IMR-90 (cell line): Measurements from ENCODE around the gene SEMA3G. TPM values are rescaled to one million over a fixed set of nuclear protein-coding genes. Genes with fewer than 3 reads are reported as not detected.

Source experiments
- ATAC-seq: fragments of 200-7000 bp; cut with Tn5 transposase; 2 replicates; pipeline ENCODE4 v1.9.1; 2020; ENCODE audit warnings: low read depth, mild to moderate bottlenecking, moderate library complexity
- BruUV-seq: library from RNA; stranded (reverse); fragments of 400-500 nt; replicated peaks from 2 replicates; lab custom pipeline; 2021; lab: Mats Ljungman, UMichigan
- CTCF ChIA-PET: fragments of 300-600 bp; formaldehyde crosslinking; extraction: SDS; loops from one replicate; lab custom pipeline; 2021; ENCODE audit warnings: antibody characterized with exemption; lab: Yijun Ruan, JAX
- POLR2A ChIA-PET: fragments of 300-600 bp; sonication (Branson Sonifier 250); formaldehyde crosslinking; loops from one replicate; lab custom pipeline; 2022; ENCODE audit warnings: antibody characterized with exemption; ENCODE audit not compliant: unreplicated experiment; lab: Charles Lee
- DNase-seq: peaks from one replicate; pipeline ENCODE4 v3.0.0; 2013
- H2AFZ ChIP-seq: replicated peaks from 2 replicates; pipeline ENCODE3; 2013; ENCODE audit warnings: low read length, mild to moderate bottlenecking; ENCODE audit not compliant: poor library complexity
- H2AK5ac ChIP-seq: 2 replicates; pipeline ENCODE4 v1.6.1; 2013; ENCODE audit warnings: low read depth, low read length, inconsistent platforms
- H2AK9ac ChIP-seq: replicated peaks from 2 replicates; pipeline ENCODE3; 2013; ENCODE audit warnings: mild to moderate bottlenecking, low read depth, low read length, moderate library complexity; ENCODE audit not compliant: poor library complexity
- H2BK120ac ChIP-seq: 2 replicates; pipeline ENCODE4 v1.6.1; 2013; ENCODE audit warnings: low read depth, low read length, inconsistent platforms
- H2BK15ac ChIP-seq: 3 replicates; pipeline ENCODE4 v1.6.1; 2013; ENCODE audit warnings: low read depth, low read length, inconsistent platforms
- H2BK20ac ChIP-seq: 2 replicates; pipeline ENCODE4 v1.6.1; 2013; ENCODE audit warnings: low read depth, mild to moderate bottlenecking, inconsistent platforms, low read length, moderate library complexity
- H2BK5ac ChIP-seq: 2 replicates; pipeline ENCODE4 v1.6.1; 2013; ENCODE audit warnings: mild to moderate bottlenecking, low read depth, low read length, inconsistent platforms; ENCODE audit not compliant: poor library complexity, severe bottlenecking
- H3K14ac ChIP-seq: replicated peaks from 2 replicates; pipeline ENCODE4 v1.6.1; 2013; ENCODE audit warnings: low read depth, low read length, inconsistent platforms
- H3K18ac ChIP-seq: 2 replicates; pipeline ENCODE4 v1.6.1; 2013; ENCODE audit warnings: low read depth, low read length, control low read depth
- H3K23ac ChIP-seq: 2 replicates; pipeline ENCODE4 v1.6.1; 2013; ENCODE audit warnings: low read depth, low read length, inconsistent platforms
- H3K27ac ChIP-seq: 2 replicates; pipeline ENCODE4 v1.5.1; 2013; ENCODE audit warnings: mild to moderate bottlenecking, control low read depth, low read length; ENCODE audit not compliant: insufficient read depth
- H3K27me3 ChIP-seq: 2 replicates; pipeline ENCODE4 v1.6.1; 2013; ENCODE audit warnings: low read length; ENCODE audit not compliant: control insufficient read depth, insufficient read depth
- H3K36me3 ChIP-seq: 2 replicates; pipeline ENCODE4 v1.6.1; 2013; ENCODE audit warnings: low read length, mixed read lengths; ENCODE audit not compliant: control insufficient read depth, insufficient read depth
- H3K4ac ChIP-seq: 2 replicates; pipeline ENCODE4 v1.6.1; 2013; ENCODE audit warnings: low read depth, low read length, inconsistent platforms
- H3K4me1 ChIP-seq: 2 replicates; pipeline ENCODE4 v1.6.1; 2013; ENCODE audit warnings: low read length, mixed read lengths; ENCODE audit not compliant: control insufficient read depth, insufficient read depth
- H3K4me2 ChIP-seq: 2 replicates; pipeline ENCODE4 v1.6.1; 2013; ENCODE audit warnings: low read depth, mild to moderate bottlenecking, control low read depth, low read length, moderate library complexity
- H3K4me3 ChIP-seq: 2 replicates; pipeline ENCODE4 v1.5.1; 2013; ENCODE audit warnings: low read depth, mild to moderate bottlenecking, control low read depth, low read length, moderate library complexity; ENCODE audit not compliant: insufficient read depth
- H3K56ac ChIP-seq: 2 replicates; pipeline ENCODE4 v1.6.1; 2013; ENCODE audit warnings: low read length, inconsistent platforms; ENCODE audit not compliant: insufficient read depth; ENCODE audit errors: extremely low read depth
- H3K79me1 ChIP-seq, 2 experiments: 2 replicates each; pipeline ENCODE4 v1.6.1; 2013; ENCODE audit warnings: low read length in 2 of 2, inconsistent platforms in 1 of 2, low read depth in 1 of 2
- H3K9ac ChIP-seq: 2 replicates; pipeline ENCODE4 v1.6.1; 2013; ENCODE audit warnings: low read depth, low read length, control low read depth
- H3K9me1 ChIP-seq: 2 replicates; pipeline ENCODE4 v1.6.1; 2013; ENCODE audit warnings: low read length, inconsistent platforms; ENCODE audit not compliant: insufficient read depth
- H3K9me3 ChIP-seq: 2 replicates; pipeline ENCODE4 v1.6.1; 2013; ENCODE audit warnings: low read length; ENCODE audit not compliant: control insufficient read depth, insufficient read depth
- H4K20me1 ChIP-seq: 2 replicates; pipeline ENCODE4 v1.6.1; 2013; ENCODE audit warnings: low read length, inconsistent platforms; ENCODE audit not compliant: insufficient read depth
- H4K5ac ChIP-seq: 2 replicates; pipeline ENCODE4 v1.6.1; 2013; ENCODE audit warnings: mild to moderate bottlenecking, low read depth, low read length, control low read depth
- H4K8ac ChIP-seq, 2 experiments: 2 replicates each; pipeline ENCODE4 v1.6.1; 2013; ENCODE audit warnings: low read depth in 2 of 2, low read length in 2 of 2, control low read depth in 1 of 2, inconsistent platforms in 1 of 2
- H4K91ac ChIP-seq: 2 replicates; pipeline ENCODE4 v1.6.1; 2013; ENCODE audit warnings: low read depth, low read length, inconsistent platforms; ENCODE audit not compliant: insufficient read depth
- BHLHE40 ChIP-seq: fragments of 150-350 bp; IDR thresholded peaks from 2 replicates; pipeline ENCODE4 v1.6.1; 2016; ENCODE audit warnings: mild to moderate bottlenecking, low read depth, low read length
- CEBPB ChIP-seq: IDR thresholded peaks from 2 replicates; pipeline ENCODE4 v1.6.1; 2012; ENCODE audit warnings: low read depth, low read length, improper control_type of control experiment
- CHD1 ChIP-seq: IDR thresholded peaks from 2 replicates; pipeline ENCODE4 v1.6.1; 2012; ENCODE audit warnings: low read depth, low read length, improper control_type of control experiment
- FOS ChIP-seq: fragments of 150-350 bp; IDR thresholded peaks from 2 replicates; pipeline ENCODE4 v1.6.1; 2016; ENCODE audit warnings: low read depth, low read length
- MAFK ChIP-seq: IDR thresholded peaks from 2 replicates; pipeline ENCODE4 v1.6.1; 2012; ENCODE audit warnings: low read depth, low read length, improper control_type of control experiment
- MAZ ChIP-seq: IDR thresholded peaks from 2 replicates; pipeline ENCODE4 v1.6.1; 2012; ENCODE audit warnings: low read depth, mild to moderate bottlenecking, low read length, improper control_type of control experiment, moderate library complexity, borderline replicate concordance
- MXI1 ChIP-seq: IDR thresholded peaks from 2 replicates; pipeline ENCODE4 v1.6.1; 2012; ENCODE audit warnings: low read depth, mild to moderate bottlenecking, low read length, moderate library complexity, borderline replicate concordance
- NFE2L2 ChIP-seq: fragments of 150-350 bp; IDR thresholded peaks from 2 replicates; pipeline ENCODE4 v1.6.1; 2016; ENCODE audit warnings: low read depth, mild to moderate bottlenecking, low read length
- POLR2A ChIP-seq: IDR thresholded peaks from 2 replicates; pipeline ENCODE4 v1.6.1; 2012; ENCODE audit warnings: mild to moderate bottlenecking, low read depth, low read length
- RAD21 ChIP-seq: IDR thresholded peaks from 2 replicates; pipeline ENCODE4 v1.6.1; 2012; ENCODE audit warnings: low read length, improper control_type of control experiment
- RCOR1 ChIP-seq: IDR thresholded peaks from 2 replicates; pipeline ENCODE4 v1.6.1; 2012; ENCODE audit warnings: mild to moderate bottlenecking, low read length, improper control_type of control experiment; ENCODE audit not compliant: insufficient replicate concordance
- RFX5 ChIP-seq: IDR thresholded peaks from 2 replicates; pipeline ENCODE4 v1.8.0; 2012; ENCODE audit warnings: low read depth, mild to moderate bottlenecking, low read length, moderate library complexity
- SMC3 ChIP-seq: fragments of 150-350 bp; IDR thresholded peaks from 2 replicates; pipeline ENCODE4 v1.6.1; 2016; ENCODE audit warnings: low read depth, mild to moderate bottlenecking, antibody characterized with exemption, low read length, moderate library complexity
- WGBS, 2 experiments: methylation state at CpG; one replicate each; pipeline versions ENCODE4 v1.1.5 to v1.1.7; 2013; ENCODE audit warnings: missing lambda C conversion rate in 2 of 2; ENCODE audit not compliant: insufficient read length in 1 of 2; ENCODE audit errors: extremely low coverage in 2 of 2; 5-methylcytosine and 5-hydroxymethylcytosine counted together
- dilution Hi-C: fragments of 300-500 bp; cut with HindIII; formaldehyde crosslinking; loops from one replicate; pipeline ENCODE4 v1.14.3; 2018; ENCODE audit warnings: low sequenced_read_pairs; ENCODE audit not compliant: unreplicated experiment
- in situ Hi-C: fragments of 300-500 bp; cut with MboI; formaldehyde crosslinking; loops from 3 replicates; pipeline ENCODE4 v1.14.3; 2019; ENCODE audit warnings: low sequenced_read_pairs, inconsistent platforms, mixed read lengths
- intact Hi-C: fragments of 100-400 bp; cut with micrococcal nuclease; formaldehyde crosslinking; loops from 2 replicates; pipeline ENCODE4 v1.10.0; 2022
- polyA plus RNA-seq, 3 experiments: library from polyadenylated mRNA; depleted of rRNA; stranded (reverse); fragments of >200 nt; gene quantifications; 2 replicates each; pipeline ENCODE4 v1.2.3, GENCODE V29; 2012; ENCODE audit warnings: low replicate concordance in 1 of 3
- total RNA-seq: library from RNA; depleted of rRNA; stranded (reverse); fragments of >200 nt; gene quantifications from 2 replicates; pipeline ENCODE4 v1.2.3, GENCODE V29; 2012
- TF ChIP-seq, protein P1 (sequence below): fragments of 150-350 bp; IDR thresholded peaks from 2 replicates; pipeline ENCODE4 v1.6.1; 2017; ENCODE audit warnings: mild to moderate bottlenecking, antibody characterized with exemption, low read length, low read depth
- TF ChIP-seq, protein P2 (sequence below): fragments of 150-350 bp; IDR thresholded peaks from 2 replicates; pipeline ENCODE4 v1.6.1; 2016; ENCODE audit warnings: low read depth, mild to moderate bottlenecking, low read length, moderate library complexity, borderline replicate concordance
- TF ChIP-seq, protein P3 (sequence below): conservative IDR thresholded peaks from 2 replicates; pipeline ENCODE4 v1.5.1; 2012; ENCODE audit warnings: mild to moderate bottlenecking, low read depth, low read length, improper control_type of control experiment

Gene SEMA3G
- total and polyA plus RNA-seq, 2 of the 4 experiments (the other 2 are of a cell fraction): 0.07 TPM; not detected in 1

DNA sequence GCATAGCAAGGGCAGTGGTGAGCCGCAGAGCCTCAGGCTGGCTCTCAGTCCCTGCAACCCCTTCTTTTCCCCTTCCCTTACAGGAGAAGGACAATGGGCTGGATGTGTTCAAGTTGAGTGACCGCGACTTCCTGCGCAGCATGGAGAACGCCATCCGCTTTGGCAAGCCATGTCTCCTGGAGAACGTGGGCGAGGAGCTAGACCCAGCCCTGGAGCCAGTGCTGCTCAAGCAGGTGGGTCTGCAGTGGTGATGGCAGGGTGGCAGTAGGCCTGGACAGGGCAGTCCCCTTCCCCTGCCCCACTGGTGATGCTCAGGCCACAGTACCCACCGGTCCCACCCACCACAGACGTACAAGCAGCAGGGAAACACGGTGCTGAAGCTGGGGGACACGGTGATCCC lies 53.8 kb downstream of the SEMA3G start:
- Histone ChIP-seq H4K8ac (no peak overlapping the region), H2BK20ac (no peak overlapping the region), H3K9me1 (no peaks in the 10 kb centered on the region), H4K20me1 (no peaks in the 10 kb centered on the region; the same call in 1 of the 2 replicates), H3K27ac (no peak overlapping the region), H2AK5ac (no peak overlapping the region), H3K9me3 (no peaks in the 10 kb centered on the region), H3K4me1 (no peaks in the 10 kb centered on the region), H2BK15ac (no peak overlapping the region), H3K18ac (no peak overlapping the region), H3K4me3 (no peak overlapping the region), H3K79me1 (no peaks in the 10 kb centered on the region), H2AK9ac (no peak overlapping the region), H3K56ac (no peak overlapping the region), H3K27me3 (no peaks in the 10 kb centered on the region; the same call in 1 of the 2 replicates), H3K36me3 (peaks cover 1% of the 10 kb centered on the region; the same call in 1 of the 2 replicates), H3K4ac (no peak overlapping the region), H3K14ac (no peak overlapping the region), H3K4me2 (no peak overlapping the region), H2BK120ac (no peak overlapping the region), H2AFZ (no peak overlapping the region), H2BK5ac (no peak overlapping the region), H4K5ac (no peak overlapping the region), H4K91ac (no peak overlapping the region), H3K9ac (no peak overlapping the region), H3K23ac (no peak overlapping the region)
- no peak for DNase-seq
- no peak for ATAC-seq
- dilution Hi-C loops: no loop called here
- intact Hi-C loops: no loop called here
- CTCF ChIA-PET: no interaction called here
- BruUV-seq: no TSS peak
- 91% methylated on average over 6 of the region's 12 CpGs; no CpG with 5 or more reads in 1 of the 2 experiments for WGBS, 2 experiments
- POLR2A ChIA-PET: no interaction called here
- in situ Hi-C loops: no loop called here
- TF ChIP-seq MAZ: no peak
- TF ChIP-seq CHD1: no peak
- TF ChIP-seq POLR2A: no peak
- no peak for TF ChIP-seq MAFK
- TF ChIP-seq FOS: no peak
- TF ChIP-seq CEBPB: no peak
- no peak for TF ChIP-seq BHLHE40
- TF ChIP-seq SMC3: no peak
- no peak for TF ChIP-seq NFE2L2
- TF ChIP-seq RFX5: no peak
- TF ChIP-seq, protein P1, sequence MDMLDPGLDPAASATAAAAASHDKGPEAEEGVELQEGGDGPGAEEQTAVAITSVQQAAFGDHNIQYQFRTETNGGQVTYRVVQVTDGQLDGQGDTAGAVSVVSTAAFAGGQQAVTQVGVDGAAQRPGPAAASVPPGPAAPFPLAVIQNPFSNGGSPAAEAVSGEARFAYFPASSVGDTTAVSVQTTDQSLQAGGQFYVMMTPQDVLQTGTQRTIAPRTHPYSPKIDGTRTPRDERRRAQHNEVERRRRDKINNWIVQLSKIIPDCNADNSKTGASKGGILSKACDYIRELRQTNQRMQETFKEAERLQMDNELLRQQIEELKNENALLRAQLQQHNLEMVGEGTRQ: no peak
- TF ChIP-seq, protein P2, sequence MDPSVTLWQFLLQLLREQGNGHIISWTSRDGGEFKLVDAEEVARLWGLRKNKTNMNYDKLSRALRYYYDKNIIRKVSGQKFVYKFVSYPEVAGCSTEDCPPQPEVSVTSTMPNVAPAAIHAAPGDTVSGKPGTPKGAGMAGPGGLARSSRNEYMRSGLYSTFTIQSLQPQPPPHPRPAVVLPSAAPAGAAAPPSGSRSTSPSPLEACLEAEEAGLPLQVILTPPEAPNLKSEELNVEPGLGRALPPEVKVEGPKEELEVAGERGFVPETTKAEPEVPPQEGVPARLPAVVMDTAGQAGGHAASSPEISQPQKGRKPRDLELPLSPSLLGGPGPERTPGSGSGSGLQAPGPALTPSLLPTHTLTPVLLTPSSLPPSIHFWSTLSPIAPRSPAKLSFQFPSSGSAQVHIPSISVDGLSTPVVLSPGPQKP: no peak
- TF ChIP-seq MXI1: no peak
- TF ChIP-seq, protein P3, sequence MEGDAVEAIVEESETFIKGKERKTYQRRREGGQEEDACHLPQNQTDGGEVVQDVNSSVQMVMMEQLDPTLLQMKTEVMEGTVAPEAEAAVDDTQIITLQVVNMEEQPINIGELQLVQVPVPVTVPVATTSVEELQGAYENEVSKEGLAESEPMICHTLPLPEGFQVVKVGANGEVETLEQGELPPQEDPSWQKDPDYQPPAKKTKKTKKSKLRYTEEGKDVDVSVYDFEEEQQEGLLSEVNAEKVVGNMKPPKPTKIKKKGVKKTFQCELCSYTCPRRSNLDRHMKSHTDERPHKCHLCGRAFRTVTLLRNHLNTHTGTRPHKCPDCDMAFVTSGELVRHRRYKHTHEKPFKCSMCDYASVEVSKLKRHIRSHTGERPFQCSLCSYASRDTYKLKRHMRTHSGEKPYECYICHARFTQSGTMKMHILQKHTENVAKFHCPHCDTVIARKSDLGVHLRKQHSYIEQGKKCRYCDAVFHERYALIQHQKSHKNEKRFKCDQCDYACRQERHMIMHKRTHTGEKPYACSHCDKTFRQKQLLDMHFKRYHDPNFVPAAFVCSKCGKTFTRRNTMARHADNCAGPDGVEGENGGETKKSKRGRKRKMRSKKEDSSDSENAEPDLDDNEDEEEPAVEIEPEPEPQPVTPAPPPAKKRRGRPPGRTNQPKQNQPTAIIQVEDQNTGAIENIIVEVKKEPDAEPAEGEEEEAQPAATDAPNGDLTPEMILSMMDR: no peak
- no peak for TF ChIP-seq RCOR1
- no peak for TF ChIP-seq RAD21
